ENCODE results near the gene RNF224. TPM values are rescaled to one million over a fixed set of nuclear protein-coding genes. Genes with fewer than 3 reads are reported as not detected.
A peak's percentile ranks its signal among the peaks of the same experiment; 100 is the strongest.

RNF224 gene
- polyA plus RNA-seq, 1 donor from 2014 or later: not detected

- Histone ChIP-seq H3K27me3 (ENCODE audit: insufficient read depth, low read depth, low read length) (no peaks in the 10 kb centered on the region), H3K9me3 (ENCODE audit: low read length) (no peaks in the 10 kb centered on the region), H3F3A (ENCODE audit: insufficient read depth, low read length, poor library complexity, severe bottlenecking) (no peaks in the 10 kb centered on the region), H3K4me3 (ENCODE audit: low read length) (no peak overlapping the region), H3K36me3 (ENCODE audit: insufficient read depth, low read length) (no peaks in the 10 kb centered on the region), H3K9me2 (ENCODE audit: insufficient read depth, low read length) (no peaks in the 10 kb centered on the region), H4K20me1 (ENCODE audit: insufficient read depth) (no peaks in the 10 kb centered on the region), H3K79me2 (replicated peaks; ENCODE audit: insufficient read depth, low read length) (no peaks in the 10 kb centered on the region), H3K27ac (ENCODE audit: low read length) (no peak overlapping the region), H3K9ac (ENCODE audit: low read length) (no peak overlapping the region), H2AFZ (ENCODE audit: low read depth, low read length) (no peak overlapping the region), H3K4me2 (ENCODE audit: low read length) (no peak overlapping the region)
- TF ChIP-seq MXI1 (conservative IDR thresholded peaks at IDR 0.05; ENCODE audit: poor library complexity, severe bottlenecking) (no peak), EZH2 (IDR thresholded peaks at IDR 0.05; ENCODE audit: borderline replicate concordance, insufficient read depth, low read length, poor library complexity, severe bottlenecking) (no peak), EP300 (conservative IDR thresholded peaks at IDR 0.05; ENCODE audit: poor library complexity, severe bottlenecking) (no peak), CTCF (IDR thresholded peaks at IDR 0.05; ENCODE audit: poor library complexity, severe bottlenecking) (no peak), REST (IDR thresholded peaks at IDR 0.05; ENCODE audit: borderline replicate concordance) (no peak), SMC3 (conservative IDR thresholded peaks at IDR 0.05; ENCODE audit: poor library complexity) (no peak), TAF1 (IDR thresholded peaks at IDR 0.05; ENCODE audit: low read depth) (no peak), POLR2AphosphoS5 (IDR thresholded peaks at IDR 0.05) (no peak), RAD21 (conservative IDR thresholded peaks at IDR 0.05) (no peak)
Observed at GRCh38 chr9:137235424-137236237, 8.3 kb downstream of the RNF224 start.

GRCh38 chr9:137236238-137236935 is 9.1 kb downstream of the RNF224 start:
- Histone ChIP-seq H3K27me3 (ENCODE audit: insufficient read depth, low read depth, low read length) (no peaks in the 10 kb centered on the region), H3K4me2 (ENCODE audit: low read length) (no peak overlapping the region), H3F3A (ENCODE audit: insufficient read depth, low read length, poor library complexity, severe bottlenecking) (no peaks in the 10 kb centered on the region), H3K9me2 (ENCODE audit: insufficient read depth, low read length) (no peaks in the 10 kb centered on the region), H2AFZ (ENCODE audit: low read depth, low read length) (no peak overlapping the region), H3K9ac (ENCODE audit: low read length) (no peak overlapping the region), H3K4me3 (ENCODE audit: low read length) (no peak overlapping the region), H4K20me1 (ENCODE audit: insufficient read depth) (no peaks in the 10 kb centered on the region), H3K27ac (ENCODE audit: low read length) (no peak overlapping the region), H3K79me2 (replicated peaks; ENCODE audit: insufficient read depth, low read length) (no peaks in the 10 kb centered on the region), H3K9me3 (ENCODE audit: low read length) (no peaks in the 10 kb centered on the region), H3K36me3 (ENCODE audit: insufficient read depth, low read length) (no peaks in the 10 kb centered on the region)
- TF ChIP-seq POLR2AphosphoS5 (IDR thresholded peaks at IDR 0.05): no peak
- peak; percentile 66 for TF ChIP-seq SMC3 (conservative IDR thresholded peaks at IDR 0.05; ENCODE audit: poor library complexity)
- TF ChIP-seq CTCF (IDR thresholded peaks at IDR 0.05; ENCODE audit: poor library complexity, severe bottlenecking): peak; percentile 82
- TF ChIP-seq MXI1 (conservative IDR thresholded peaks at IDR 0.05; ENCODE audit: poor library complexity, severe bottlenecking): no peak
- peak; percentile 58 for TF ChIP-seq RAD21 (conservative IDR thresholded peaks at IDR 0.05)
